ENCODE results near the gene PEPD. TPM values are rescaled to one million over a fixed set of nuclear protein-coding genes. Genes with fewer than 3 reads are reported as not detected.

The PEPD gene
- total and polyA plus RNA-seq, 2 of the 4 experiments (the other 2 are of a cell fraction), result 36.7 to 88.4 TPM

DNA sequence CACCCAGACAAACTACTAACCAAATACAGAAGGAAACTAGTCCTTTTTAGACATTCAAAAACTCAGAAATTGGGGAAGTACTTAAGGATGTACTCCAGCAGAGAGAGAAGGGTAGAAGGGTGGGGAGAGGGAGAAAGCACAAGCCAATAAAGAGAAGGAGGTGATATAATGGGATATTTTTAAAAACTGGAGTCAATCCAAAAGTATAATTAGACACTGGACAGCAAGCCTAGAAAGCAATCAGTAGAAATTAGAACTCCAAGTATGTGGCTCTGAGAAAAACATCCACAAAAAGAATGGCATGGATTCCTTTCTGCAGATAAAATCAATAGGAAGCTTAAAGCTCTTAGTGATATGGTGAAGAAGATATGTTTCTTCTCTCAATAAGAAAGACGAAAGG, 55.8 kb downstream of the PEPD start:
- Histone ChIP-seq H3K18ac (ENCODE audit: low read depth, low read length) (no peak overlapping the region), H3K79me1 (ENCODE audit: low read depth in 1 of 2, low read length in 2 of 2) (no peaks in the 10 kb centered on the region), H3K9ac (ENCODE audit: low read depth, low read length) (no peak overlapping the region), H3K4me2 (ENCODE audit: low read depth, low read length) (no peak overlapping the region), H3K9me3 (ENCODE audit: control insufficient read depth, insufficient read depth, low read length) (no peaks in the 10 kb centered on the region), H4K20me1 (ENCODE audit: insufficient read depth, low read length) (no peaks in the 10 kb centered on the region), H3K23ac (ENCODE audit: low read depth, low read length) (no peak overlapping the region), H3K56ac (ENCODE audit: extremely low read depth, insufficient read depth, low read length) (no peak overlapping the region), H3K36me3 (ENCODE audit: control insufficient read depth, insufficient read depth, low read length) (no peaks in the 10 kb centered on the region; the same call in 1 of the 2 replicates), H2BK120ac (ENCODE audit: low read depth, low read length) (no peak overlapping the region), H3K4me1 (ENCODE audit: control insufficient read depth, insufficient read depth, low read length) (peaks cover 2% of the 10 kb centered on the region; the same call in 1 of the 2 replicates), H2BK5ac (ENCODE audit: low read depth, low read length, poor library complexity, severe bottlenecking) (no peak overlapping the region), H3K14ac (replicated peaks; ENCODE audit: low read depth, low read length) (no peak overlapping the region), H2BK15ac (ENCODE audit: low read depth, low read length) (no peak overlapping the region), H3K9me1 (ENCODE audit: insufficient read depth, low read length) (peaks cover 3% of the 10 kb centered on the region; the same call in 1 of the 2 replicates), H2BK20ac (ENCODE audit: low read depth, low read length) (no peak overlapping the region), H3K27me3 (ENCODE audit: control insufficient read depth, insufficient read depth, low read length) (no peaks in the 10 kb centered on the region), H4K91ac (ENCODE audit: insufficient read depth, low read depth, low read length) (no peak overlapping the region), H2AK5ac (ENCODE audit: low read depth, low read length) (no peak overlapping the region), H2AFZ (replicated peaks; ENCODE audit: low read length, poor library complexity) (no peak overlapping the region), H4K5ac (ENCODE audit: low read depth, low read length) (no peak overlapping the region), H3K4me3 (ENCODE audit: insufficient read depth, low read depth, low read length) (no peak overlapping the region), H3K4ac (ENCODE audit: low read depth, low read length) (no peak overlapping the region), H4K8ac (ENCODE audit: low read depth in 2 of 2, low read length in 2 of 2) (no peak overlapping the region), H2AK9ac (replicated peaks; ENCODE audit: low read depth, low read length, poor library complexity) (no peak overlapping the region), H3K27ac (ENCODE audit: insufficient read depth, low read length) (no peak overlapping the region)
- in situ Hi-C loops (cut with MboI; ENCODE audit: low sequenced_read_pairs), result no loop called here
- no TSS peak for BruUV-seq (replicated peaks)
- ATAC-seq (ENCODE audit: low read depth) (no peak), DNase-seq (no peak)
- intact Hi-C loops (cut with micrococcal nuclease), result no loop called here
- dilution Hi-C loops (cut with HindIII; ENCODE audit: low sequenced_read_pairs, unreplicated experiment), result no loop called here
- CTCF ChIA-PET, result no interaction called here
- POLR2A ChIA-PET (ENCODE audit: unreplicated experiment), result no interaction called here
- no peak for TF ChIP-seq RAD21 (IDR thresholded peaks at IDR 0.05; ENCODE audit: low read length)
- TF ChIP-seq RFX5 (IDR thresholded peaks at IDR 0.05; ENCODE audit: low read depth, low read length), result no peak
- TF ChIP-seq POLR2A (IDR thresholded peaks at IDR 0.05; ENCODE audit: low read depth, low read length), result no peak
- TF ChIP-seq, protein P1, sequence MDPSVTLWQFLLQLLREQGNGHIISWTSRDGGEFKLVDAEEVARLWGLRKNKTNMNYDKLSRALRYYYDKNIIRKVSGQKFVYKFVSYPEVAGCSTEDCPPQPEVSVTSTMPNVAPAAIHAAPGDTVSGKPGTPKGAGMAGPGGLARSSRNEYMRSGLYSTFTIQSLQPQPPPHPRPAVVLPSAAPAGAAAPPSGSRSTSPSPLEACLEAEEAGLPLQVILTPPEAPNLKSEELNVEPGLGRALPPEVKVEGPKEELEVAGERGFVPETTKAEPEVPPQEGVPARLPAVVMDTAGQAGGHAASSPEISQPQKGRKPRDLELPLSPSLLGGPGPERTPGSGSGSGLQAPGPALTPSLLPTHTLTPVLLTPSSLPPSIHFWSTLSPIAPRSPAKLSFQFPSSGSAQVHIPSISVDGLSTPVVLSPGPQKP (IDR thresholded peaks at IDR 0.05; ENCODE audit: borderline replicate concordance, low read depth, low read length), result no peak
- no peak for TF ChIP-seq MAFK (IDR thresholded peaks at IDR 0.05; ENCODE audit: low read depth, low read length)
- TF ChIP-seq NFE2L2 (IDR thresholded peaks at IDR 0.05; ENCODE audit: low read depth, low read length), result no peak
- no peak for TF ChIP-seq MAZ (IDR thresholded peaks at IDR 0.05; ENCODE audit: borderline replicate concordance, low read depth, low read length)
- TF ChIP-seq, protein P2, sequence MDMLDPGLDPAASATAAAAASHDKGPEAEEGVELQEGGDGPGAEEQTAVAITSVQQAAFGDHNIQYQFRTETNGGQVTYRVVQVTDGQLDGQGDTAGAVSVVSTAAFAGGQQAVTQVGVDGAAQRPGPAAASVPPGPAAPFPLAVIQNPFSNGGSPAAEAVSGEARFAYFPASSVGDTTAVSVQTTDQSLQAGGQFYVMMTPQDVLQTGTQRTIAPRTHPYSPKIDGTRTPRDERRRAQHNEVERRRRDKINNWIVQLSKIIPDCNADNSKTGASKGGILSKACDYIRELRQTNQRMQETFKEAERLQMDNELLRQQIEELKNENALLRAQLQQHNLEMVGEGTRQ (IDR thresholded peaks at IDR 0.05; ENCODE audit: low read depth, low read length), result no peak
- TF ChIP-seq RCOR1 (IDR thresholded peaks at IDR 0.05; ENCODE audit: insufficient replicate concordance, low read length), result no peak
- TF ChIP-seq BHLHE40 (IDR thresholded peaks at IDR 0.05; ENCODE audit: low read depth, low read length), result no peak
- TF ChIP-seq, protein P3, sequence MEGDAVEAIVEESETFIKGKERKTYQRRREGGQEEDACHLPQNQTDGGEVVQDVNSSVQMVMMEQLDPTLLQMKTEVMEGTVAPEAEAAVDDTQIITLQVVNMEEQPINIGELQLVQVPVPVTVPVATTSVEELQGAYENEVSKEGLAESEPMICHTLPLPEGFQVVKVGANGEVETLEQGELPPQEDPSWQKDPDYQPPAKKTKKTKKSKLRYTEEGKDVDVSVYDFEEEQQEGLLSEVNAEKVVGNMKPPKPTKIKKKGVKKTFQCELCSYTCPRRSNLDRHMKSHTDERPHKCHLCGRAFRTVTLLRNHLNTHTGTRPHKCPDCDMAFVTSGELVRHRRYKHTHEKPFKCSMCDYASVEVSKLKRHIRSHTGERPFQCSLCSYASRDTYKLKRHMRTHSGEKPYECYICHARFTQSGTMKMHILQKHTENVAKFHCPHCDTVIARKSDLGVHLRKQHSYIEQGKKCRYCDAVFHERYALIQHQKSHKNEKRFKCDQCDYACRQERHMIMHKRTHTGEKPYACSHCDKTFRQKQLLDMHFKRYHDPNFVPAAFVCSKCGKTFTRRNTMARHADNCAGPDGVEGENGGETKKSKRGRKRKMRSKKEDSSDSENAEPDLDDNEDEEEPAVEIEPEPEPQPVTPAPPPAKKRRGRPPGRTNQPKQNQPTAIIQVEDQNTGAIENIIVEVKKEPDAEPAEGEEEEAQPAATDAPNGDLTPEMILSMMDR (conservative IDR thresholded peaks at IDR 0.05; ENCODE audit: low read depth, low read length), result no peak
- TF ChIP-seq CHD1 (IDR thresholded peaks at IDR 0.05; ENCODE audit: low read depth, low read length), result no peak
- no peak for TF ChIP-seq FOS (IDR thresholded peaks at IDR 0.05; ENCODE audit: low read depth, low read length)
- no peak for TF ChIP-seq SMC3 (IDR thresholded peaks at IDR 0.05; ENCODE audit: low read depth, low read length)
- no peak for TF ChIP-seq MXI1 (IDR thresholded peaks at IDR 0.05; ENCODE audit: borderline replicate concordance, low read depth, low read length)
- no peak for TF ChIP-seq CEBPB (IDR thresholded peaks at IDR 0.05; ENCODE audit: low read depth, low read length)
- WGBS, 2 experiments (ENCODE audit: extremely low coverage in 2 of 2, insufficient read length in 1 of 2), result no CpG with 5 or more reads among the region's 1 CpG
